SU-DHL-6 (cell line): ENCODE measurements around the gene CDC42BPA.

Source experiments
- H2AFZ ChIP-seq: fragments of 200-600 bp; sonication (generic); 2 replicates; pipeline ENCODE4 v1.6.1; 2014; ENCODE audit warnings: low read depth, mild to moderate bottlenecking, moderate library complexity, mixed read lengths, antibody characterized with exemption, low read length; ENCODE audit not compliant: severe bottlenecking
- H3F3A ChIP-seq: fragments of 200-600 bp; shearing (Covaris generic); 2 replicates; pipeline ENCODE4 v1.6.0; 2016; ENCODE audit warnings: antibody characterized with exemption, mild to moderate bottlenecking; ENCODE audit not compliant: insufficient read depth
- H3K27ac ChIP-seq: fragments of 200-600 bp; sonication (generic); 2 replicates; pipeline ENCODE4 v1.5.1; 2016; ENCODE audit warnings: low read depth, mild to moderate bottlenecking, low read length, moderate library complexity, mixed read lengths
- H3K27me3 ChIP-seq: fragments of 200-600 bp; sonication (generic), shearing (Covaris generic); 2 replicates; pipeline ENCODE4 v1.6.0; 2014; ENCODE audit warnings: mild to moderate bottlenecking, low read length
- H3K36me3 ChIP-seq: fragments of 200-600 bp; sonication (generic); 2 replicates; pipeline ENCODE4 v1.6.1; 2014; ENCODE audit warnings: mild to moderate bottlenecking, low read length, mixed read lengths
- H3K4me2 ChIP-seq: fragments of 300-600, 200-600 bp; shearing (Covaris generic), sonication (generic); 2 replicates; pipeline ENCODE4 v1.6.0; 2014; ENCODE audit warnings: low read length, low read depth, mild to moderate bottlenecking; ENCODE audit not compliant: poor library complexity, severe bottlenecking
- H3K4me3 ChIP-seq: fragments of 200-600 bp; sonication (generic); 2 replicates; pipeline ENCODE4 v1.5.1; 2014; ENCODE audit warnings: antibody characterized with exemption, low read length, mild to moderate bottlenecking, mixed read lengths; ENCODE audit not compliant: insufficient read depth, poor library complexity, severe bottlenecking
- H3K79me2 ChIP-seq: fragments of 200-600 bp; sonication (generic); 2 replicates; pipeline ENCODE4 v1.6.1; 2014; ENCODE audit warnings: mild to moderate bottlenecking, low read length, moderate library complexity; ENCODE audit not compliant: insufficient read depth
- H3K9ac ChIP-seq: fragments of 200-600 bp; sonication (generic); 2 replicates; pipeline ENCODE4 v1.7.0; 2014; ENCODE audit warnings: mild to moderate bottlenecking, low read length
- H3K9me2 ChIP-seq: fragments of 200-600 bp; sonication (generic); replicated peaks from 2 replicates; pipeline ENCODE4 v1.6.1; 2014; ENCODE audit warnings: low read length; ENCODE audit not compliant: insufficient read depth
- H3K9me3 ChIP-seq: fragments of 200-600 bp; sonication (generic); 2 replicates; pipeline ENCODE4 v1.6.1; 2014; ENCODE audit warnings: low read length, mixed read lengths; ENCODE audit not compliant: insufficient read depth
- H4K20me1 ChIP-seq: fragments of 200-600 bp; sonication (generic); 2 replicates; pipeline ENCODE4 v1.6.1; 2014; ENCODE audit warnings: low read depth, mild to moderate bottlenecking, antibody characterized with exemption, low read length, moderate library complexity, mixed read lengths
- EZH2phosphoT487 ChIP-seq: fragments of 200-600 bp; sonication (generic), shearing (Covaris generic); conservative IDR thresholded peaks from 2 replicates; pipeline ENCODE4 v1.6.1; 2018; ENCODE audit warnings: mild to moderate bottlenecking, antibody characterized with exemption, low read length, moderate library complexity, mixed read lengths
- TF ChIP-seq, protein P1 (sequence below): fragments of 200-600 bp; sonication (generic); IDR thresholded peaks from one replicate; pipeline ENCODE4 v1.5.1; 2017; ENCODE audit warnings: antibody characterized with exemption, mild to moderate bottlenecking, low read length, moderate library complexity; ENCODE audit not compliant: insufficient read depth, poor library complexity, severe bottlenecking

Gene CDC42BPA

DNA sequence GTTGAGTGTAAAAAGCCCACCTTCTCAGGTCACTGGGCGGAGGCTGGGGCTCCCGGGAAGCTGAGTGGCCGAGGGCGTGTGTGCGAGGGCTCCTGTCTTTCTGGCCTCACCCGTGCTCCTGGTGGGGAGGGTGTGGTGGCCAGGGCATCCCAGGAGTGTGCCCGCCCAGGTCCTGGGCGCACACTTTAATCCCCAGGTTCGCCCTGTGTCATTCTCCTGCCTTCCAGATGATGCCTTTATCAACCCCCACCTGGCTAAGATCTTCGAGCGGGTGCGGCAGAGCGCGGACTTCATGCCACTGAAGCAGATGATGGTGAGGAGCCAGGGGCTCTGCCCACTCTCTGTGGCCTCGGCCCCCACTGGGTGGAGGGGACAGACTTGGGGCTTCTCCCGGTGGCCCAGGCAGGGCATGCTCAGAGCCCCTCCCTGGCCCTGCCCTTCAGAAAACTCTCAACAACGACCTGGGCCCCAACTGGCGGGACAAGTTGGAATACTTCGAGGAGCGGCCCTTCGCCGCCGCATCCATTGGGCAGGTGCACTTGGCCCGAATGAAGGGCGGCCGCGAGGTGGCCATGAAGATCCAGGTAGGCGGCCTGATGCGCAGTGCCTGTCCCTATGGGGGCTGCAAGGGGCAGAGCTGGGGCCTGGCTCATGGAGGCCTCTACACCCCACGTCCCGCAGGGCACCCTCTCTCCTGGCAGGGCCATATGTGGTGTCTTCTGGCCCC lies 335.7 kb downstream of the CDC42BPA start:
- no peaks in the 10 kb centered on the region for H3K36me3 ChIP-seq
- no peaks in the 10 kb centered on the region for H4K20me1 ChIP-seq
- no peaks in the 10 kb centered on the region for H3K27me3 ChIP-seq
- H3K9ac ChIP-seq, result no peak overlapping the region
- no peak overlapping the region for H3K4me3 ChIP-seq
- H3K9me2 ChIP-seq, result no peaks in the 10 kb centered on the region
- no peak overlapping the region for H2AFZ ChIP-seq
- H3K79me2 ChIP-seq, result no peaks in the 10 kb centered on the region
- TF ChIP-seq, protein P1, sequence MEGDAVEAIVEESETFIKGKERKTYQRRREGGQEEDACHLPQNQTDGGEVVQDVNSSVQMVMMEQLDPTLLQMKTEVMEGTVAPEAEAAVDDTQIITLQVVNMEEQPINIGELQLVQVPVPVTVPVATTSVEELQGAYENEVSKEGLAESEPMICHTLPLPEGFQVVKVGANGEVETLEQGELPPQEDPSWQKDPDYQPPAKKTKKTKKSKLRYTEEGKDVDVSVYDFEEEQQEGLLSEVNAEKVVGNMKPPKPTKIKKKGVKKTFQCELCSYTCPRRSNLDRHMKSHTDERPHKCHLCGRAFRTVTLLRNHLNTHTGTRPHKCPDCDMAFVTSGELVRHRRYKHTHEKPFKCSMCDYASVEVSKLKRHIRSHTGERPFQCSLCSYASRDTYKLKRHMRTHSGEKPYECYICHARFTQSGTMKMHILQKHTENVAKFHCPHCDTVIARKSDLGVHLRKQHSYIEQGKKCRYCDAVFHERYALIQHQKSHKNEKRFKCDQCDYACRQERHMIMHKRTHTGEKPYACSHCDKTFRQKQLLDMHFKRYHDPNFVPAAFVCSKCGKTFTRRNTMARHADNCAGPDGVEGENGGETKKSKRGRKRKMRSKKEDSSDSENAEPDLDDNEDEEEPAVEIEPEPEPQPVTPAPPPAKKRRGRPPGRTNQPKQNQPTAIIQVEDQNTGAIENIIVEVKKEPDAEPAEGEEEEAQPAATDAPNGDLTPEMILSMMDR, result no peak
- no peak for TF ChIP-seq EZH2phosphoT487
- no peak overlapping the region for H3K27ac ChIP-seq
- no peaks in the 10 kb centered on the region for H3F3A ChIP-seq
- H3K9me3 ChIP-seq, result no peaks in the 10 kb centered on the region
- H3K4me2 ChIP-seq, result no peak overlapping the region

DNA sequence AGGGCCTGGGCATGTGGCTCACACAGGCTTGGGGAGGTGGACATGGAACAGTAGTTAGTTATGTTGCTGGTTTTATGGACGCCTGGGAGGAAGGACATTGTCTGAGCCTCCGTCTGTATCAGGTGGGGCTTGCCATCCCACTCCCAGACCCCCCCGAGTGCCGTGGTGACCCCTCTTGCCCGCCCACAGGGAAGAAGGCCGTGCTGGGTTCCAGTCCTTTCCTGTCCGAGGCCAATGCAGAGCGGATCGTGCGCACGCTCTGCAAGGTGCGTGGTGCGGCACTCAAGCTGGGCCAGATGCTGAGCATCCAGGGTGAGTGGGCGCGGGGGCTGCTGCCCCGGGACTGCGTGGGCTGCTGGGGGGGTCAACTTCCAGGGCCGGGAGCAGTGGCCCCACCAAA lies 336.5 kb downstream of the CDC42BPA start:
- no peak overlapping the region for H2AFZ ChIP-seq
- no peaks in the 10 kb centered on the region for H3F3A ChIP-seq
- no peak overlapping the region for H3K4me2 ChIP-seq
- H3K36me3 ChIP-seq, result no peaks in the 10 kb centered on the region
- H4K20me1 ChIP-seq, result no peaks in the 10 kb centered on the region
- H3K9me2 ChIP-seq, result no peaks in the 10 kb centered on the region
- no peak overlapping the region for H3K4me3 ChIP-seq
- H3K9me3 ChIP-seq, result no peaks in the 10 kb centered on the region
- H3K27me3 ChIP-seq, result no peaks in the 10 kb centered on the region
- H3K79me2 ChIP-seq, result no peaks in the 10 kb centered on the region
- TF ChIP-seq EZH2phosphoT487, result no peak
- TF ChIP-seq, protein P1, result no peak
- H3K9ac ChIP-seq, result no peak overlapping the region
- H3K27ac ChIP-seq, result no peak overlapping the region

DNA sequence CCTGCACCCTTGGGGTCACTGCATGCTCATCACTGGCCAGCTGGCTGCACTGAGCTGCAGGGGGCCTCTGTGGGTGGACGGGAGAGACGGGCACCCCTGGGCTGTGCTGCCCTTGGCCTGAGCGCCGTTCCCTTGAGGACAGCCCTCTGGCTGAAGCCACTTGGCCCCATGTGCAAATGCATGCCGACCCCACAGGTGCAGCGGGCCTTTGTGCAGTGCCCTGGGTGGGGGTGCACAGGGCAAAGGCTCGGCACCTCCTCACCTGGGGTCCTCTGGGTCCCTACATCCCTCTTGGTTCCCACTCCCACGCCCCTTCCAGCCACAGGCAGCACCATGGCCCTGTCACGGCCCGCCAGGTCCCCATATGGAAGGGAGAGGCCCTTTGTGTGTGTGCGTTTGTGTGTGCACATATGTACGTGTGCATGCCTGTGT lies 336.9 kb downstream of the CDC42BPA start:
- no peak overlapping the region for H3K27ac ChIP-seq

More for the DNA sequence above, 336.9 kb downstream of the CDC42BPA start:
- no peaks in the 10 kb centered on the region for H3K9me3 ChIP-seq
- H3K36me3 ChIP-seq, result no peaks in the 10 kb centered on the region
- no peak overlapping the region for H3K4me3 ChIP-seq
- TF ChIP-seq, protein P1, result no peak
- no peak for TF ChIP-seq EZH2phosphoT487
- no peaks in the 10 kb centered on the region for H3K79me2 ChIP-seq
- no peak overlapping the region for H3K9ac ChIP-seq
- no peak overlapping the region for H3K4me2 ChIP-seq
- no peaks in the 10 kb centered on the region for H4K20me1 ChIP-seq
- no peaks in the 10 kb centered on the region for H3K27me3 ChIP-seq
- no peak overlapping the region for H2AFZ ChIP-seq
- no peaks in the 10 kb centered on the region for H3K9me2 ChIP-seq
- H3F3A ChIP-seq, result no peaks in the 10 kb centered on the region
